HG03432 (cell line): ENCODE results near the gene COG2.
A peak's percentile ranks its signal among the peaks of the same experiment; 100 is the strongest.
"Not testable (repeated sequence)": the region's sequence is repeated elsewhere in the genome, so short reads cannot be mapped to it uniquely, and the experiment has no call there.

Experiments
- ATAC-seq: cut with Tn5 transposase; IDR thresholded peaks from one replicate; pipeline ENCODE4 v1.9.1; 2021; ENCODE audit warnings: mild to moderate bottlenecking, moderate library complexity; ENCODE audit not compliant: unreplicated experiment

The COG2 gene, protein sequence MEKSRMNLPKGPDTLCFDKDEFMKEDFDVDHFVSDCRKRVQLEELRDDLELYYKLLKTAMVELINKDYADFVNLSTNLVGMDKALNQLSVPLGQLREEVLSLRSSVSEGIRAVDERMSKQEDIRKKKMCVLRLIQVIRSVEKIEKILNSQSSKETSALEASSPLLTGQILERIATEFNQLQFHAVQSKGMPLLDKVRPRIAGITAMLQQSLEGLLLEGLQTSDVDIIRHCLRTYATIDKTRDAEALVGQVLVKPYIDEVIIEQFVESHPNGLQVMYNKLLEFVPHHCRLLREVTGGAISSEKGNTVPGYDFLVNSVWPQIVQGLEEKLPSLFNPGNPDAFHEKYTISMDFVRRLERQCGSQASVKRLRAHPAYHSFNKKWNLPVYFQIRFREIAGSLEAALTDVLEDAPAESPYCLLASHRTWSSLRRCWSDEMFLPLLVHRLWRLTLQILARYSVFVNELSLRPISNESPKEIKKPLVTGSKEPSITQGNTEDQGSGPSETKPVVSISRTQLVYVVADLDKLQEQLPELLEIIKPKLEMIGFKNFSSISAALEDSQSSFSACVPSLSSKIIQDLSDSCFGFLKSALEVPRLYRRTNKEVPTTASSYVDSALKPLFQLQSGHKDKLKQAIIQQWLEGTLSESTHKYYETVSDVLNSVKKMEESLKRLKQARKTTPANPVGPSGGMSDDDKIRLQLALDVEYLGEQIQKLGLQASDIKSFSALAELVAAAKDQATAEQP

DNA sequence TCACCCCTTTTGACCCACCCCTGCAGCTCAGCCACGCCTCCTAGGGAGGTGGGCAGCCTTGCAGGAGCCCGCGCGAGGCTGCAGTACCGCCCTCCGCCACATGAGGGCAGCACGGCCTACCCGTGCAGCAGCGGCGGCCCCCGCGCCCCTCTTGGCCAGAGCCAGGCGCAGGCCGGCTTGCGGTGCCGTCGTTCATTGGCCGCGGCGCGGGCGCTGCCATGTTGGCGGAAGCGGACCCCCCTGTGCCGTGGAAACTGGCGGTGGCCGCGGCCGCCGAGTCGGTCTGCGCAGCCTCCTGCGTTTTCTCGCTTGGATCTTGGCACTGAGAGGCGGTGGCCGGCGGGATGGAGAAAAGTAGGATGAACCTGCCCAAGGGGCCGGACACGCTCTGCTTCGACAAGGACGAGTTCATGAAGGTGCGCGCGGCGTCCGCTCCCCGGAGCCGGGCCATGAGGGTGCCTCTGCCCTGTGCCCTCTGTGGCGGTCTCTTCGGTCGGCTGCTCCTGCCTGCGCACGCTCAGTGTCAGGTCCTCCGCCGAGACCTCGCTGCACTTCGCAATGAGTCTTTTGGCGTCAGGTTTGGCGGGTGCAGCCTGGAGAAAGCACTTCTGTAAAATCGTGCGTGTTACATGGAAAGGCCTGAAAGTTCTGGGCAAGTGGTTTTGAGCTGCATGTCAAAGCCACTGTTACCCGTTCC is at the start of gene COG2:
Gene COG2, plus strand, starts transcription at position 219 of the 697 bp plus-strand sequence. Its CDS starts 126 bp downstream, at position 345.
- peak; percentile 98 for ATAC-seq

GRCh38 chr1:230592848-230593414 is 49.4 kb upstream of the COG2 start:
- ATAC-seq = no peak

- ATAC-seq = no peak
Observed at GRCh38 chr1:230594214-230594773, 48.0 kb upstream of the COG2 start.

- no peak for ATAC-seq
Observed at GRCh38 chr1:230595181-230595580, 47.1 kb upstream of the COG2 start.

- ATAC-seq = no peak
Observed at GRCh38 chr1:230596306-230596705, 46.0 kb upstream of the COG2 start.

GRCh38 chr1:230598745-230599144 is 43.5 kb upstream of the COG2 start:
- ATAC-seq = no peak

- no peak for ATAC-seq
Observed at GRCh38 chr1:230599926-230600656, 42.2 kb upstream of the COG2 start.

DNA sequence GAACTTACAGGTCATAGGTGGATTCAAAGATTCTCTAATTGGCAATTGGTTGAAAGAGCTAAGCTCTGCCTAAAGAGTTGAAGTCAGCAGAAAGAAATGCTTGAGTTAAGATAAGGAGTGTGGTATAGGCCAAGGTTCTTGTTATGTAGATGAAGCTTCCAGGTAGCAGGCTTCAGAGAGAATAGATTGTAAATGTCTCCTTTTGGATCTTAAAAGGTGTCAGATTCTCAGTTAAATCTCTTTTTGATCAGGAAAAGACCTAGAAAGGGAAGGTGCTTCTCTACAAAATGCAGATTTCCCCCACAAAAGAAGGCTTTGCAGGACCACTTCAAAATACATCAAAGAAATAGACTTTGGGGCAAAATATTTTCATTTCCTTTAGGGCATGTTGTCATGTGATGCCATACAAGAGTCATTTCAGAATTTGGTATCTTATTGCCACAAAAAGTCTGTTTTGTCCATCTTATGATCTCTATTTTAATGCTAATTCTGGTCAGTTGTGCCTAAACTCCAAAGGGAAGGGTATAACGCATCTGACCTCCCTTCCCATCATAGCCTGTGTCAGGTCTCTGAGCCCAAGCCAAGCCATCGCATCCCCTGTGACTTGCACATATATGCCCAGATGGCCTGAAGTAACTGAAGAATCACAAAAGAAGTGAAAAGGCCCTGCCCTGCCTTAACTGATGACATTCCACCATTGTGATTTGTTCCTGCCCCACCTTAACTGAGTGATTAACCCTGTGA is 41.5 kb upstream of the COG2 start:
- not testable (repeated sequence) for ATAC-seq

GRCh38 chr1:230609208-230609607 is 33.1 kb upstream of the COG2 start:
- no peak for ATAC-seq

- no peak for ATAC-seq
Observed at GRCh38 chr1:230610589-230610988, 31.7 kb upstream of the COG2 start.

- no peak for ATAC-seq
Observed at GRCh38 chr1:230611128-230611877, 31.0 kb upstream of the COG2 start.

DNA sequence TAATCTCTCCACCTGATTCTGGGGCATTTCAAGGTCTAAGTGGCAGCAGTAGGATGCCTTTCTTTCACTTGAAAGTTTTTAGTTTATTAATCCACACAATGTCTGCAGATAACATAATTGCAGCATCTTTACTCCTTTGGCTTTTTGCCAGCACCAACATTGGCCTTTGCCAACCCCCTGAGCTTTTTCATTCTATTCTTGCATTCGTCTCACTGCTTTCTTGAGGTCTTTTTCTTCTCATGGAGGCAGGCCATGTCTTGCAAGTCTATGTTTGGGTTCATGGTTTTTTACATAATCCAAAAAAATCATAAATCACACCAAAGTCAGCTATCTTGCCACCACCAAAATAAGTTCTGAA is 30.4 kb upstream of the COG2 start:
- no peak for ATAC-seq

DNA sequence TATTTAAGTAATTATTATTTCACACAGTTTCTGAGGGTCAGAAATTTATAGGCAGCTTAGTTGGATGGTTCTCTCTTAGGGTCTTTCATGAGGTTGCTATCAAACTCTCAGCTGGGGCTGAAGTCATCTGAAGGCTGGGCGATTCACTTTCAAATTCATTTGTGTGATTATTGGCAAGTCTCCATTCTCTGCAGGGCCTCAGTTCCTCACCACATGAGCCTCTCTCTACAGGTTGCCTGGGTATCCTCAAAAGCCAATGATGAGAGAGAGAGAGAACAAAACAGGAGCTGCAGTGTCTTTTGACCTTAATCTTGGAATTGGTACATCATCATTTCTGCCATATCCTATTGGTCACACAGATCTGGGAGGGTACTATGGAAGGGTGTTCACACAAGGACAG is 29.6 kb upstream of the COG2 start:
- ATAC-seq = no peak

- no peak for ATAC-seq
Observed at GRCh38 chr1:230614121-230614520, 28.2 kb upstream of the COG2 start.

DNA sequence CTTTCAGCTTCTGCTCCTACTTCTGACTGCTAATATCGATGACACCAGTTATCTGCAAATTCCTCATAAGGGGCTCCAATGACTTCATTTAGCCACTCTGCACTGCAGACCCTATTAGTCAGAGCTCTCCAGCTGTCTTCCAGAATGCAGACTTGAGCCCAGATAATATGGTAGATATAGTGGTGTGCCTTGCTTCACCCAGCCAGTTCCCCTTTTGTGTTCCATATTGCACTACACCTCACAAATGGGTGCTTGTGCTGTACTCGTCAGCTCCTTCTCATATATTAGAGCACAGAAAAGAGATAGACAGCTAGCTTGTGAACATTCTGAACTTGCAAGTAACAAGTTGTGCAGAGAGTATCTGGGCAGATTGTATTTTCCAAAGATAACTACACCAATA is 23.7 kb upstream of the COG2 start:
- ATAC-seq = no peak

GRCh38 chr1:230620649-230621323 is 21.5 kb upstream of the COG2 start:
- no peak for ATAC-seq

GRCh38 chr1:230621324-230622030 is 20.8 kb upstream of the COG2 start:
- no peak for ATAC-seq

DNA sequence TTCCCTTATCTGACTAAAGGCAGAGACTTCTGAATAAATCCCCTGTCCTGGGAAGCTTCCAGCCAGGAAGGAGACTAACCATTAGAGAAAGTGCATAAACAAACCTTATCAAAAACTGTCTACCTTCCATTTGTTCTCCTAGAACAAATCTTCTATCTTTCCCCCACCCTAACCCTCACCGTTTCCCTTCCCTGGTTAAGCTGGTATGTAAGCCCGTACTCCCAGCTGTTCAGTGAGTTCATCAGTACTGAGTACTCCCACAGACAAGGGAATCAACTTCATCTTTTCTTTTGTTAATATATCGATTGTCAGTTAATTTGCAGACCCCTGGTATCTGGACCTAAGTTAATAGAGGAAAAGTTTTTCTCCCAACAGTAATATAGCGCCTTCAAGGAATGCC is 20.1 kb upstream of the COG2 start:
- no peak for ATAC-seq
